ENCODE measurements around the gene CERS6. TPM values are rescaled to one million over a fixed set of nuclear protein-coding genes. Genes with fewer than 3 reads are reported as not detected.

The CERS6 gene
- total and polyA plus RNA-seq, 2 of the 8 experiments (the other 6 are each of a cell fraction or from before 2014, with no cell fraction given): 6.8 to 28.2 TPM

- 75% methylated on average over 7 of the region's 7 CpGs; no CpG with 5 or more reads in 1 of the 2 experiments for WGBS, 2 experiments (ENCODE audit: extremely low coverage in 1 of 2, insufficient coverage in 1 of 2, insufficient read length in 1 of 2, insufficient replicate concordance in 2 of 2, low coverage in 1 of 2, low lambda C conversion rate in 2 of 2, missing lambda C conversion rate in 1 of 2)
- H3K18ac ChIP-seq (ENCODE audit: extremely low read depth, low read length): no peak overlapping the region
- H3K79me1 ChIP-seq (ENCODE audit: low read depth, low read length): peaks cover 6% of the 10 kb centered on the region; the same call in 1 of the 2 replicates
- H4K91ac ChIP-seq (replicated peaks; ENCODE audit: insufficient read length, low read length): no peak overlapping the region
- no peak overlapping the region for H2BK12ac ChIP-seq (ENCODE audit: low read depth, low read length)
- no peak overlapping the region for H2BK15ac ChIP-seq (ENCODE audit: low read length)
- no peak overlapping the region for H3K14ac ChIP-seq (ENCODE audit: insufficient read length)
- H2AK5ac ChIP-seq (ENCODE audit: low read depth, low read length): no peak overlapping the region
- CTCF ChIA-PET (ENCODE audit: partially characterized antibody): interaction anchor here (0.6 to 4.5 kb wide), 43 partner anchors 9 to 427 kb away, joined by 3 to 57 read pairs (median 3); no protein-coding TSS in a partner anchor
- H3K4me1 ChIP-seq (replicated peaks in 1 of 4; ENCODE audit: control insufficient read depth in 3 of 4, insufficient read depth in 4 of 4, low read length in 3 of 4): peaks cover 2 to 7% (median 6%) of the 10 kb centered on the region in 4 experiments; a peak in 4 of 7 replicates
- H3K23me2 ChIP-seq (ENCODE audit: low read depth, low read length): no peaks in the 10 kb centered on the region
- H4K20me1 ChIP-seq (replicated peaks in 1 of 2; ENCODE audit: control insufficient read depth in 1 of 2, insufficient read depth in 2 of 2, low read length in 2 of 2): no peaks in the 10 kb centered on the region
- H3K56ac ChIP-seq (replicated peaks; ENCODE audit: insufficient read length, low read depth, low read length): no peak overlapping the region
- TF ChIP-seq CTCF (IDR thresholded peaks at IDR 0.05; ENCODE audit: control extremely low read depth in 1 of 3, insufficient read depth in 1 of 3, low read depth in 1 of 3, low read length in 3 of 3): peak; percentile 46 to 56 (median 54)
- no peak for TF ChIP-seq CBX8 (IDR thresholded peaks at IDR 0.05; ENCODE audit: borderline replicate concordance, low read depth, low read length)
- no peak for TF ChIP-seq MAFK (IDR thresholded peaks at IDR 0.05; ENCODE audit: low read depth, low read length)
- TF ChIP-seq KDM4A (IDR thresholded peaks at IDR 0.05; ENCODE audit: low read depth, low read length, severe bottlenecking): no peak
- peak; percentile 44 to 70 for TF ChIP-seq RAD21 (IDR thresholded peaks at IDR 0.05 in 1 of 2, conservative IDR thresholded peaks at IDR 0.05 in 1 of 2; ENCODE audit: low read depth in 2 of 2, low read length in 2 of 2)
- no peak overlapping the region for H3K4me3 ChIP-seq (ENCODE audit: extremely low read depth in 1 of 4, insufficient read depth in 2 of 4, low read depth in 3 of 4, low read length in 4 of 4)
- no peaks in the 10 kb centered on the region for H3K27me3 ChIP-seq (replicated peaks in 1 of 4; ENCODE audit: control insufficient read depth in 3 of 4, extremely low read depth in 1 of 4, insufficient read depth in 3 of 4, low read length in 3 of 4)
- no peak overlapping the region for H2AFZ ChIP-seq (ENCODE audit: low read length)
- no peak overlapping the region for H4K8ac ChIP-seq (ENCODE audit: extremely low read depth, insufficient read depth, low read length)
- H3K9ac ChIP-seq (replicated peaks in 1 of 4; ENCODE audit: extremely low read depth in 1 of 4, low read depth in 3 of 4, low read length in 3 of 4): no peak overlapping the region
- H3K4ac ChIP-seq (replicated peaks; ENCODE audit: insufficient read length, low read depth, low read length): no peak overlapping the region
- H3K79me2 ChIP-seq (ENCODE audit: control insufficient read depth in 1 of 2, insufficient read depth in 2 of 2, low read length in 2 of 2): peaks cover 2 to 68% of the 10 kb centered on the region in 2 experiments; a peak in 2 of 4 replicates
- POLR2A ChIA-PET (ENCODE audit: partially characterized antibody): no interaction called here
- no peak overlapping the region for H3K23ac ChIP-seq (ENCODE audit: insufficient read length)
- no peak overlapping the region for H2BK20ac ChIP-seq (ENCODE audit: low read length)
- no peak overlapping the region for H3K4me2 ChIP-seq (ENCODE audit: insufficient read depth in 1 of 2, low read depth in 2 of 2, low read length in 2 of 2)
- no peak overlapping the region for H3K27ac ChIP-seq (ENCODE audit: low read depth, low read length)
- H2BK5ac ChIP-seq (ENCODE audit: low read depth, low read length): no peak overlapping the region
- FAIRE-seq (peak; percentile 28), DNase-seq (ENCODE audit: low read depth in 1 of 2, low spot score in 2 of 2) (no peak)
- H3K36me3 ChIP-seq (ENCODE audit: control insufficient read depth in 2 of 4, insufficient read depth in 4 of 4, low read length in 3 of 4): no peaks in the 10 kb centered on the region
- no peak overlapping the region for H4K5ac ChIP-seq (ENCODE audit: insufficient read length, low read depth, low read length)
- H2BK120ac ChIP-seq (replicated peaks; ENCODE audit: low read depth, low read length): no peak overlapping the region
- H3K9me3 ChIP-seq (ENCODE audit: insufficient read depth in 2 of 2, low read depth in 1 of 2, low read length in 1 of 2): no peaks in the 10 kb centered on the region
Measured at GRCh38 chr2:168494190-168494711, 38.2 kb downstream of the CERS6 start.
